GF-D8 (cell line): ENCODE data around the gene TLL1.

ENCODE experiments used
- DNase-seq: peaks from one replicate; lab custom pipeline; 2025; lab: John Stamatoyannopoulos, UW

The TLL1 gene

GRCh38 chr4:166049036-166049435 is 176.0 kb downstream of the TLL1 start:
- DNase-seq: no peak

- DNase-seq: no peak
Observed at GRCh38 chr4:166064721-166065120, 191.7 kb downstream of the TLL1 start.

GRCh38 chr4:166065324-166065723 is 192.3 kb downstream of the TLL1 start:
- DNase-seq: no peak

- no peak for DNase-seq
Observed at GRCh38 chr4:166066936-166067335, 193.9 kb downstream of the TLL1 start.

- no peak for DNase-seq
Observed at GRCh38 chr4:166067915-166068314, 194.9 kb downstream of the TLL1 start.

GRCh38 chr4:166073783-166074182 is 200.7 kb downstream of the TLL1 start:
- DNase-seq: no peak

GRCh38 chr4:166075599-166075998 is 202.6 kb downstream of the TLL1 start:
- no peak for DNase-seq

GRCh38 chr4:166077782-166078181 is 204.7 kb downstream of the TLL1 start:
- no peak for DNase-seq

- no peak for DNase-seq
Observed at GRCh38 chr4:166078383-166078782, 205.3 kb downstream of the TLL1 start.

- no peak for DNase-seq
Observed at GRCh38 chr4:166078955-166079354, 205.9 kb downstream of the TLL1 start.

GRCh38 chr4:166087569-166087968 is 214.5 kb downstream of the TLL1 start:
- no peak for DNase-seq

- no peak for DNase-seq
Observed at GRCh38 chr4:166088576-166088975, 215.5 kb downstream of the TLL1 start.

GRCh38 chr4:166091146-166091545 is 218.1 kb downstream of the TLL1 start:
- DNase-seq: no peak

- no peak for DNase-seq
Observed at GRCh38 chr4:166091912-166092510, 219.0 kb downstream of the TLL1 start.

- DNase-seq: no peak
Observed at GRCh38 chr4:166092797-166093290, 219.8 kb downstream of the TLL1 start.

GRCh38 chr4:166104623-166105022 is 231.6 kb downstream of the TLL1 start:
- no peak for DNase-seq

GRCh38 chr4:166121897-166122296 is 248.9 kb downstream of the TLL1 start:
- no peak for DNase-seq

GRCh38 chr4:166123546-166123945 is 250.5 kb downstream of the TLL1 start:
- DNase-seq: no peak

- no peak for DNase-seq
Observed at GRCh38 chr4:166128403-166128802, 255.4 kb downstream of the TLL1 start.

GRCh38 chr4:166134285-166134684 is 261.2 kb downstream of the TLL1 start:
- DNase-seq: no peak

- no peak for DNase-seq
Observed at GRCh38 chr4:166140951-166141350, 267.9 kb downstream of the TLL1 start.

GRCh38 chr4:166143227-166143626 is 270.2 kb downstream of the TLL1 start:
- DNase-seq: no peak

- no peak for DNase-seq
Observed at GRCh38 chr4:166144607-166145006, 271.6 kb downstream of the TLL1 start.

GRCh38 chr4:166146806-166147540 is 273.9 kb downstream of the TLL1 start:
- no peak for DNase-seq
